SIG-M5 treated with dmso at 0.1 percent for 504 hours (cell line): ENCODE measurements around the gene PMP22.
"Not testable (repeated sequence)": the region's sequence is repeated elsewhere in the genome, so short reads cannot be mapped to it uniquely, and the experiment has no call there.

Experiments
- DNase-seq: peaks from one replicate; lab custom pipeline; 2025; ENCODE audit not compliant: unreplicated experiment; lab: John Stamatoyannopoulos, UW

The PMP22 gene

DNA sequence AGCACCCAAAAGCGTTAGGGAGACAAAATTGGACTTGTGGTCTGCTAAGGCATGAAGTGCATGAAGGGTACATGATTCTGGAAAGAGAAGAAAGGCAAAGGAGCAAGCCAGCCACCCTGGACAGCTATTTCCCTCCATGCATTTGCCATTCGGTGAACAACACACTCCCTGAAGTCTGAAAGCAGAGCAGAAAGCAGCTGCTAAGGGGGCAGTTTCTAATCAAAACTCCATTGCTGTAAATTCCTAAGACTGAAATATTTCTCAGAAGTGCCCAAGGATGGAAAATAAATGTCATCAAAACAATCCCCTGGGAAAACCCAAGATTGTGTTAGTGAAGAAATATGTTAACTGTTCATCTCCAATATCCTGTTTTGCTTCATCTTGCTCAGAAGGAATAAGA is 44.3 kb downstream of the PMP22 start:
- DNase-seq: no peak

DNA sequence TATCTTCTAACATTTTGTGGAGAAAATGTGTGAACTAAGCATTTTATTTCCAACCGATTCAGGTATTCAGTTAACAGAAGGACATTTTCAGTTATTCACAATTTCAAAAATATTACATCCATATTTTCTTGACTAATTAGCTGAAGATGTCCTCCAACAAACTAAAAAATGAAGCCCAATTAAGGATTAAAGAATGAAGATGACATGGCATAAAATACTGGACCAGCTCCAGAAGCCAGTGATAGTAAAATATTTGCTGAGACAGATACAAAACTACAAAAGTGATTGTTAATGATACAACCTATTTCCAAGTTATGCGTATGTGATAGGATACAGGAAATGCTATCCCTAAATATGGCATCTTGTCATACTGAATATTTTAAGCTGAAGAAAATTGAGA is 48.6 kb downstream of the PMP22 start:
- no peak for DNase-seq

DNA sequence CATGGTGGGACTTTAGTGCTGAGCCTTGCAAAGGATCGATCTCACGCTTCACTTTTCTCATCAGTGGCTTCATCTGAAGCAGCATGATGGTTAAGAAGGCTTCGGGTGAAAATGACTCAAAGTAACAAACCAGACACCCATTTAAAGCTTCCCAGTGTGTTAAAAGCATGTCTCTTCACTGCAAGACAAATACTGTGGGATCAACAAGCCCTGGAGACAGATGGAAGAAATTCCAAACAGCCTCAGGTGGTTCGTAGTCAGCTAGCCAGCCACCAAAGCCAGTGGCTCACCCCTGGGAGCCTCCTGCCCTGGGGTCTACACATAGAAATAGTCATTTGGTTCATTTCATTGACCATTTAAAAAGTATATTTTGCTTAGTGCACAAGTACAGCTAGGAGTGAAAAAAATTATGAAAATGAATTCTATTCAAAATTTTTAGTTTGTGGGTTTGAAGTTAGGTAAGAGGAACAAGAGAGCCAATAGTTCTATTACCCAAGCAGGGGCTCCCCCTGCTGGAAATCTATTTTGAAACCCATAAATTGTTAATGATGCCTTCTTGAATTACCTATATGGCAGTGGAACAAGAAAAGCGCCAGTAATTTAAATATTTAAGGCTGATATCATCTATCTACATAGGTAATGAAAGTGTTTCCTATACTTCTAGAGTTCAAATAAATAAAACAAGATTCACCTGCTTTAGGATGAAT is 51.6 kb downstream of the PMP22 start:
- peak; percentile 41 for DNase-seq

DNA sequence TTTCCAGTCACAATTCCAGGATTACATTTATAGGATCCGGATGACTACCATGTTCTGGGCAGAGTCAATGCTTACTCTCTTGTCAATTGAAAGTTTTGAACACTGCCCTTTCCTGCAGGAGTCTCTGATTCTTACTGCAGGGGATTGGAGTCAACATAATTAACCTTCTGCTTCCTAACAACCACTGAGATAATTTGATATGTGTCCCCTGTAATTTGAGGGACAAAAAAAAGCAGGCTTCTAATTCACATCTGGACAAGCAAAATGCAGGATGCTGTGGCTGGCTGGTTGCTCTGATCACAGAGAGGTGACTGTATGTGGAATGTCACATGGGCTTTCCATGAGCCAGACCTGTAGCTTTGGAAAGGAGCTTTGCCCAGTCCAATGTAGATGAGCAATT is 54.9 kb downstream of the PMP22 start:
- DNase-seq: no peak

- not testable (repeated sequence) for DNase-seq
These were observed 62.1 kb downstream of the PMP22 start for GRCh38 chr17:15203062-15203461.

DNA sequence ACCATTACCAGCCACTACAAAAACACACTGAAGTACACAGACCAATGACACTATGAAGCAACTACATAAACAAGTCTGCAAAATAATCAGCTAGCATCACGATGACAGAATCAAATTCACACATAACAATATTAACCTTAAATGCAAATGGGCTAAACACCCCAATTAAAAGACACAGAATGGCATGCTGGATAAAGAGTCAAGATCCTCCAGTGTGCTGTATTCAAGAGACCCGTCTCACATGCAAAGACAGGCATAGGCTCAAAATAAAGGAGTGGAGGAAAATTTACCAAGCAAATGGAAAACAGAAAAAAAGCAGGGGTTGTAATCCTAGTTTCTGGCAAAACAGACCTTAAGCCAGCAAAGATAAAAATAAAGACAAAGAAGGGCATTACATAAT is 64.6 kb downstream of the PMP22 start:
- DNase-seq: not testable (repeated sequence)

- no peak for DNase-seq
These were observed 67.9 kb downstream of the PMP22 start for GRCh38 chr17:15197229-15197628.

GRCh38 chr17:15194859-15195277 is 70.3 kb downstream of the PMP22 start:
- no peak for DNase-seq

DNA sequence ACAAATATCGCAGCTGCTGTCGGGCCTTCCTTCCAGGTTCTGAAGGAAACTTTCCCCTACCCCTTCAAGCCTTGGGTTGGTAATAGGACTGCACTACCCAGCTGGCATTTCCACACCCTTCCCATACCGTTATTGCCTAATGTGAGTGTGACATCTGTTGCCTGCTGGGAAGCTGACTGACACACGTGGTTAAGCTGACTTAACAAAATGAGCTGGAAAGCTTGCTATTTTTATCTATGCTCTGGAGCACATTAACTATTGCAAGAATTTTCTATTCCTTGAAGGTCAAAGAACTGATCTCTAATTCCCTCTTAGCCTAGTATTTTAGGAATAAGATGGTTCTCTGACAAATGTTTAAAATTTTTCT is 79.5 kb downstream of the PMP22 start:
- peak; percentile 56 for DNase-seq

DNA sequence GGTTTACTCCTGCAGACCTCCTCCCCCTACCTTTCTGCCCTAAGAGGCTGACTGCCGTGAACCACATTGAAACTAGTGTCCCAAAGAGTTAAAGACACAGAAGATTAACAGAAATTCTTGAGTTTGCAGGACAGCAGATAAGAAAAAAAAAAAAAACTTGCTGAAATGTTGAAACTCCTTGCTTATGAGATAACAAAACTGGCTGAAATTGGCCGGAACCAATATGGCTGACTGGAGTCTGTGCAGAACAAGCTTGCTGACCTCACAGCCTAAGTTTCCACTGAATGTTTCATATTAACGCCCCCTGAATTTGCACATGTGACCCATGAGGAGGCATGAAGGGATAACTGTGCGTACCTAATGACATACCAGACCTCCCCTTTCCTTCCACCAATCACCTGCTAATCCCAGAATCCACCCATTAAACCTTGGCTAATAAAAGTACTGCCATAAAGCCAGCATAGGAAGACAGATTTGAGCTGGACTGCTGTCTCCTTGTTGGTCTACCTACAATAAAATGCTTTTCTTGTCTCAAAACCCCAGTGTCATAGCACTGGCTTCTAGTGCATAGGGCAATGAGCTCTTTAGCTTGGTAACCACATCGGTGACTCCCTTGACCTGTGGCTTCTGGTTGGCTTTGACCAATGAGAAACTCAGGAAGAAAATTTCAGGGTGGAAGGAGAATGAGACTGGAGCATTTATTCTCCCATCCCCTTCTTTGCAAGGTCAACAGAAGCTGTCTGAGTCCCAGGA is 80.1 kb downstream of the PMP22 start:
- DNase-seq: no peak

DNA sequence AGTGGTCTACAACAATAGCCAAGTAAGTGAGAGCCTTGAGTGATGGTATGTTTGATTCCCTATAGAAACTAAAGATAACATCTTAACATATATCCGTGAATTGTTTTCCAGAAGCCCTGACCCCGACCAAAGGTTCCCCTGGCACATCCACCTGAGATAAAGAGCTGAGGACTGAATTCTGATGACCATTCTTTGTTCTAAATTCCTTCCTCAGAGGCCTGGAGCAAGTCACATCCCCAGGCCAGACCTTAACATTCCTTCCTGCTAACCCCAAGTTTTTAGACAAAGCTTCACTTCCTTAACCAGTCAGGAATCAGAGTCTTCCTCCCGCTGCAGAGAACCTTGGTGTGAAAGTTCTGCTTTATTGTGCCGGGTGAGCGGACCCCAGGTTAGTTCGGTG is 83.3 kb downstream of the PMP22 start:
- no peak for DNase-seq

- no peak for DNase-seq
These were observed 83.8 kb downstream of the PMP22 start for GRCh38 chr17:15181333-15181732.

DNA sequence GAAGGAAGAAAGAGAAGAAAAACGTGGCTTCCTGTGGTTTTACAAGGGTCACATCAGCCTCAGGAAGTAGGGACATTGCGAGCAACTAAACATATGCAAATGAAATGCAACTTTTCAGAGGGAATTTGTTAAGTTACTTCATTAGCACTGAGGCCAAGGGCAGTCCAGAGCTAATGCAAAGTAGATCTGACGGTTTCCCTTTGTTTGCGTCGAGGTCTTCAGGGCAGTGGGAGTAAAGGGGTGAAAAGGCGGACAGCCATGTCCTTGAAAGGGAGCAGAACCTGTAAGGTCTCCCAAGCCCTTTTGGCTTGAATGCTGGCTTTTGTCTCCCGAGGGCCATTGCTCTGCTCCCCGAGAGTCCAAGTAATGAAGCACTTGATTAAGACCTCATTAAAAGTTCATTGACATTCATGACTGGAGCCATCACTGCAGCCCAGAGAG is 85.0 kb downstream of the PMP22 start:
- DNase-seq: no peak
